Hepatocyte (in vitro differentiated cells): ENCODE measurements around the gene PHC1. TPM values are rescaled to one million over a fixed set of nuclear protein-coding genes. Genes with fewer than 3 reads are reported as not detected.
"Not testable (repeated sequence)": the region's sequence is repeated elsewhere in the genome, so short reads cannot be mapped to it uniquely, and the experiment has no call there.

Source experiments
- DNase-seq: peaks from one replicate; pipeline ENCODE4 v3.0.0-alpha.2; 2016; ENCODE audit warnings: low spot score
- H2AFZ ChIP-seq: fragments of 200-600 bp; sonication (generic); 2 replicates; pipeline ENCODE4 v1.6.0; 2016; ENCODE audit warnings: antibody characterized with exemption, mild to moderate bottlenecking
- H3K27ac ChIP-seq: fragments of 200-600 bp; sonication (generic); 2 replicates; pipeline ENCODE4 v1.5.1; 2016; ENCODE audit warnings: mild to moderate bottlenecking
- H3K27me3 ChIP-seq: fragments of 200-600 bp; sonication (generic); 2 replicates; pipeline ENCODE4 v1.6.1; 2016
- H3K36me3 ChIP-seq: fragments of 200-600 bp; sonication (generic); replicated peaks from 2 replicates; pipeline ENCODE4 v1.5.1; 2016; ENCODE audit warnings: low read depth; ENCODE audit not compliant: insufficient read depth
- H3K4me1 ChIP-seq: fragments of 200-600 bp; sonication (generic); 2 replicates; pipeline ENCODE4 v1.5.1; 2016; ENCODE audit warnings: mild to moderate bottlenecking, moderate library complexity; ENCODE audit not compliant: insufficient read depth
- H3K4me2 ChIP-seq: fragments of 200-600 bp; sonication (generic); 2 replicates; pipeline ENCODE4 v1.6.0; 2016
- H3K4me3 ChIP-seq: fragments of 200-600 bp; sonication (generic); 2 replicates; pipeline ENCODE4 v1.5.1; 2016; ENCODE audit warnings: mild to moderate bottlenecking
- H3K79me2 ChIP-seq: fragments of 200-600 bp; sonication (generic); 2 replicates; pipeline ENCODE4 v1.6.0; 2017; ENCODE audit warnings: mild to moderate bottlenecking
- H3K9me2 ChIP-seq: fragments of 200-600 bp; sonication (generic); replicated peaks from 2 replicates; pipeline ENCODE4 v1.6.0; 2017; ENCODE audit warnings: mild to moderate bottlenecking; ENCODE audit not compliant: insufficient read depth
- H3K9me3 ChIP-seq: fragments of 200-600 bp; sonication (generic); 2 replicates; pipeline ENCODE4 v1.5.1; 2016; ENCODE audit warnings: low read depth, mild to moderate bottlenecking
- H4K20me1 ChIP-seq: fragments of 200-600 bp; sonication (generic); 2 replicates; pipeline ENCODE4 v1.6.0; 2016; ENCODE audit warnings: mild to moderate bottlenecking; ENCODE audit not compliant: insufficient read depth, poor library complexity, severe bottlenecking
- EZH2 ChIP-seq: fragments of 200-600 bp; sonication (generic); IDR thresholded peaks from 2 replicates; pipeline ENCODE4 v1.6.1; 2016; ENCODE audit warnings: antibody characterized with exemption, mild to moderate bottlenecking, borderline replicate concordance
- EZH2phosphoT487 ChIP-seq: fragments of 200-600 bp; sonication (generic); IDR thresholded peaks from one replicate; pipeline ENCODE4 v1.6.1; 2018; ENCODE audit warnings: antibody characterized with exemption, mild to moderate bottlenecking, low read depth, moderate library complexity; ENCODE audit not compliant: unreplicated experiment, severe bottlenecking
- WGBS: methylation state at CpG from one replicate; pipeline ENCODE4 v1.1.6; 2016; ENCODE audit warnings: low lambda C conversion rate; ENCODE audit errors: missing lambda C conversion rate; 5-methylcytosine and 5-hydroxymethylcytosine counted together
- polyA plus RNA-seq: library from polyadenylated mRNA; unstranded; fragments of >200 nt; fragmentation: Nextera tagmentation; extraction: Ambion mirVana; gene quantifications from 2 replicates; pipeline ENCODE4 v1.2.1, GENCODE V29; 2016
- total RNA-seq: library from RNA; depleted of rRNA; stranded (reverse); fragments of >200 nt; gene quantifications from 2 replicates; pipeline ENCODE4 v1.2.3, GENCODE V29; 2014
- TF ChIP-seq, protein P1 (sequence below): fragments of 200-600 bp; sonication (generic); IDR thresholded peaks from 2 replicates; pipeline ENCODE4 v1.5.1; 2016; ENCODE audit warnings: antibody characterized with exemption, mild to moderate bottlenecking; ENCODE audit not compliant: poor library complexity

The PHC1 gene
- total RNA-seq (38.8 and 49.2 TPM in 2 replicates), polyA plus RNA-seq (22.3 and 25.8 TPM in 2 replicates)

DNA sequence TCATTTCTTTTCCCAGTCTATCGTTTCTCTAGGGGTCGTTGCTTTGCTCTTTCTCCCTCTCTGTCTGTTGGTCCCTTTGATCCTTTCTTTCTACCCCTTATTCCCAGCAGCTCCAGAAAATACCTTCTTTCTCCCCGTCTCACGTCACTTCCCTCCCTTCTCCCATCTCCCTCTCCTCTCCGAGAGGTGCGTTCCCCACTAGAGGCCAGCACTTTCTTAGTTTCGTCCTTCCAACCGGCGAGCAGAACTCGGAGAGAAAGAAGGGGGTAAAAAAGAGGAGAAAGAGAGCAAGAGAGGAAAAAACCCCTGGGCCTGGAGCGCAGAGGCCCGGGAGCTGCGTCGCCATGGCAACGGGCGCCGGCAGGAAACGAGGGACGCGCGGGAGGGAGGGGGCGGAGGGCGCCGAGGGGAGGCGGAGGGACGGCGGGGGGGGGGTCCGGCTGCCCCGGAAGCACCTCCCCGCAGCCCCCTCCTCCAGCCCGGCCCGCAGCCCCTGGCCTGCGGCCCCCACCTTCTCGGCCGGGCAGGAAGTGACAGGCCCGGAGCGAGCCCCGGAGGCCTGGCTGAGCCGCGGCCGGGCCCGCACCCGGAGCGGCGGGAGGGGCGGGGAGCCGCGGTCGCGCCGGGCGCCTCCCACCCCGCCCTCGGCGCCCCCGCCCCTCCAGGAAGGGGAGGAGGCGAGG, at the start of gene PHC1:
Gene PHC1, plus strand, starts transcription at position 477 of the 683 bp plus-strand sequence. CDS start 3,169 bp downstream, outside the sequence.
- Histone ChIP-seq H2AFZ (peak within 1 kb of the TSS; percentile 71), H3K27ac (peak within 1 kb of the TSS; percentile 90), H3K4me2 (peak within 1 kb of the TSS; percentile 88), H3K4me1 (peaks cover 33% of the 10 kb centered on the region), H3K4me3 (peak within 1 kb of the TSS; percentile 79), H3K79me2 (peaks cover 30% of the 10 kb centered on the region)
- TF ChIP-seq, protein P1, sequence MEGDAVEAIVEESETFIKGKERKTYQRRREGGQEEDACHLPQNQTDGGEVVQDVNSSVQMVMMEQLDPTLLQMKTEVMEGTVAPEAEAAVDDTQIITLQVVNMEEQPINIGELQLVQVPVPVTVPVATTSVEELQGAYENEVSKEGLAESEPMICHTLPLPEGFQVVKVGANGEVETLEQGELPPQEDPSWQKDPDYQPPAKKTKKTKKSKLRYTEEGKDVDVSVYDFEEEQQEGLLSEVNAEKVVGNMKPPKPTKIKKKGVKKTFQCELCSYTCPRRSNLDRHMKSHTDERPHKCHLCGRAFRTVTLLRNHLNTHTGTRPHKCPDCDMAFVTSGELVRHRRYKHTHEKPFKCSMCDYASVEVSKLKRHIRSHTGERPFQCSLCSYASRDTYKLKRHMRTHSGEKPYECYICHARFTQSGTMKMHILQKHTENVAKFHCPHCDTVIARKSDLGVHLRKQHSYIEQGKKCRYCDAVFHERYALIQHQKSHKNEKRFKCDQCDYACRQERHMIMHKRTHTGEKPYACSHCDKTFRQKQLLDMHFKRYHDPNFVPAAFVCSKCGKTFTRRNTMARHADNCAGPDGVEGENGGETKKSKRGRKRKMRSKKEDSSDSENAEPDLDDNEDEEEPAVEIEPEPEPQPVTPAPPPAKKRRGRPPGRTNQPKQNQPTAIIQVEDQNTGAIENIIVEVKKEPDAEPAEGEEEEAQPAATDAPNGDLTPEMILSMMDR, result peak; percentile 51
- not testable (repeated sequence) for H3K9me3 ChIP-seq, H4K20me1 ChIP-seq, H3K27me3 ChIP-seq, H3K36me3 ChIP-seq, H3K9me2 ChIP-seq
- peak; percentile 92 for DNase-seq
- WGBS, result 2% methylated on average over 10 of the region's 57 CpGs

GRCh38 chr12:8866429-8866828, 47.9 kb upstream of the PHC1 start:
- TF ChIP-seq, protein P1, result no peak
- TF ChIP-seq EZH2 (no peak), EZH2phosphoT487 (no peak)
- Histone ChIP-seq H3K4me3 (no peak overlapping the region), H3K79me2 (no peaks in the 10 kb centered on the region), H2AFZ (no peak overlapping the region), H3K27ac (no peak overlapping the region), H4K20me1 (no peaks in the 10 kb centered on the region), H3K4me1 (no peaks in the 10 kb centered on the region), H3K36me3 (no peaks in the 10 kb centered on the region), H3K9me2 (no peaks in the 10 kb centered on the region), H3K27me3 (no peaks in the 10 kb centered on the region), H3K4me2 (no peak overlapping the region), H3K9me3 (no peaks in the 10 kb centered on the region)
- 79% methylated on average over 2 of the region's 2 CpGs for WGBS
- no peak for DNase-seq

- Histone ChIP-seq H2AFZ (no peak overlapping the region), H3K9me3 (no peaks in the 10 kb centered on the region), H3K27ac (no peak overlapping the region), H3K4me2 (no peak overlapping the region), H3K79me2 (no peaks in the 10 kb centered on the region), H3K4me3 (no peak overlapping the region), H3K27me3 (no peaks in the 10 kb centered on the region), H3K4me1 (no peaks in the 10 kb centered on the region), H4K20me1 (no peaks in the 10 kb centered on the region), H3K36me3 (no peaks in the 10 kb centered on the region), H3K9me2 (no peaks in the 10 kb centered on the region)
- DNase-seq, result no peak
- no peak for TF ChIP-seq EZH2phosphoT487
- TF ChIP-seq, protein P1, result no peak
- no peak for TF ChIP-seq EZH2
Observed at GRCh38 chr12:8867009-8867408, 47.3 kb upstream of the PHC1 start.

GRCh38 chr12:8867786-8868185, 46.5 kb upstream of the PHC1 start:
- H3K4me1 ChIP-seq, result no peaks in the 10 kb centered on the region
- H3K4me3 ChIP-seq, result no peak overlapping the region
- no peaks in the 10 kb centered on the region for H3K9me3 ChIP-seq
- no peaks in the 10 kb centered on the region for H3K9me2 ChIP-seq
- WGBS, result 94% methylated on average over 6 of the region's 6 CpGs
- no peak overlapping the region for H3K27ac ChIP-seq
- TF ChIP-seq EZH2phosphoT487 (no peak), EZH2 (no peak)
- TF ChIP-seq, protein P1, result no peak
- no peaks in the 10 kb centered on the region for H3K27me3 ChIP-seq
- DNase-seq, result no peak
- H3K79me2 ChIP-seq, result no peaks in the 10 kb centered on the region
- H3K36me3 ChIP-seq, result no peaks in the 10 kb centered on the region
- H4K20me1 ChIP-seq, result no peaks in the 10 kb centered on the region
- H2AFZ ChIP-seq, result no peak overlapping the region
- H3K4me2 ChIP-seq, result no peak overlapping the region
